ENCODE results near the gene PABPN1.

PABPN1 gene

GRCh38 chr14:23353433-23353780 lies 32.1 kb downstream of the PABPN1 start:
- no peak for DNase-seq (ENCODE audit: extremely low read depth, low read depth)
- TF ChIP-seq, protein P1, sequence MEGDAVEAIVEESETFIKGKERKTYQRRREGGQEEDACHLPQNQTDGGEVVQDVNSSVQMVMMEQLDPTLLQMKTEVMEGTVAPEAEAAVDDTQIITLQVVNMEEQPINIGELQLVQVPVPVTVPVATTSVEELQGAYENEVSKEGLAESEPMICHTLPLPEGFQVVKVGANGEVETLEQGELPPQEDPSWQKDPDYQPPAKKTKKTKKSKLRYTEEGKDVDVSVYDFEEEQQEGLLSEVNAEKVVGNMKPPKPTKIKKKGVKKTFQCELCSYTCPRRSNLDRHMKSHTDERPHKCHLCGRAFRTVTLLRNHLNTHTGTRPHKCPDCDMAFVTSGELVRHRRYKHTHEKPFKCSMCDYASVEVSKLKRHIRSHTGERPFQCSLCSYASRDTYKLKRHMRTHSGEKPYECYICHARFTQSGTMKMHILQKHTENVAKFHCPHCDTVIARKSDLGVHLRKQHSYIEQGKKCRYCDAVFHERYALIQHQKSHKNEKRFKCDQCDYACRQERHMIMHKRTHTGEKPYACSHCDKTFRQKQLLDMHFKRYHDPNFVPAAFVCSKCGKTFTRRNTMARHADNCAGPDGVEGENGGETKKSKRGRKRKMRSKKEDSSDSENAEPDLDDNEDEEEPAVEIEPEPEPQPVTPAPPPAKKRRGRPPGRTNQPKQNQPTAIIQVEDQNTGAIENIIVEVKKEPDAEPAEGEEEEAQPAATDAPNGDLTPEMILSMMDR (IDR thresholded peaks at IDR 0.05; ENCODE audit: low read depth, low read length): no peak

- TF ChIP-seq, protein P1 (IDR thresholded peaks at IDR 0.05; ENCODE audit: low read depth, low read length): no peak
- no peak for DNase-seq (ENCODE audit: extremely low read depth, low read depth)
Observed at GRCh38 chr14:23354990-23355389, 33.7 kb downstream of the PABPN1 start.

DNA sequence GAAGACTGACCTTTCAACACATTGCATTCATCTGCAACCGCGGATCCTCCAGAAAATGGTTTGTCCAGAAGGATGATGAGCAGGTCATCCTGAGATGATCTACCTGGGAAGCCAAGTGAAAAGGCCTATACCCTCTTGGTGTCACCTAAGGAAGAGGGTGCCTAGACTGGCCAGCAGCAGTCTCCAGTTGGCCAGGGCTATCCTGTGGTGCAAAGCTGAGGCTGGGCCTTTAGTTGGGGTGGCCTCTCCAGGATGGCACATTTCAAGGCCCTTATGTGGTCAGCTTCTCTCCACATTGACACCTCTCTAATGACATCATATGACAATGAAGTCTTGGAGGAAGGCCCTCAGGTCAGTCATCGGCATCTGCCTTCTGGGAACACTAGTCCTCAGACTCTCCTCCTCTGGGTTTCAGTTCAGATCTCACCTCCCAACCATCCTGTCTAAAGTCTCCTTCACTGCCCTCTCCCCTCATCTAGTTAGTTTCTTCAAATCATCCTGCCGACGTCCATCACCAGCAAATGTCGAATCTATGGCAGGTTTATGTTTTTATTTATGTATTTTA lies 34.7 kb downstream of the PABPN1 start:
- DNase-seq (ENCODE audit: extremely low read depth, low read depth): no peak
- TF ChIP-seq, protein P1 (IDR thresholded peaks at IDR 0.05; ENCODE audit: low read depth, low read length): no peak

GRCh38 chr14:23356662-23357061 lies 35.4 kb downstream of the PABPN1 start:
- DNase-seq (ENCODE audit: extremely low read depth, low read depth): no peak
- TF ChIP-seq, protein P1 (IDR thresholded peaks at IDR 0.05; ENCODE audit: low read depth, low read length): no peak

GRCh38 chr14:23357261-23357660 lies 36.0 kb downstream of the PABPN1 start:
- TF ChIP-seq, protein P1 (IDR thresholded peaks at IDR 0.05; ENCODE audit: low read depth, low read length): no peak
- no peak for DNase-seq (ENCODE audit: extremely low read depth, low read depth)

- TF ChIP-seq, protein P1 (IDR thresholded peaks at IDR 0.05; ENCODE audit: low read depth, low read length): no peak
- DNase-seq (ENCODE audit: extremely low read depth, low read depth): no peak
Observed at GRCh38 chr14:23358042-23358441, 36.8 kb downstream of the PABPN1 start.

GRCh38 chr14:23358553-23359166 lies 37.4 kb downstream of the PABPN1 start:
- TF ChIP-seq, protein P1 (IDR thresholded peaks at IDR 0.05; ENCODE audit: low read depth, low read length): no peak
- DNase-seq (ENCODE audit: extremely low read depth, low read depth): no peak
